GM10266 (cell line): ENCODE results near the gene DYNC1I1.

Experiments
- DNase-seq: peaks from one replicate; pipeline ENCODE4 v3.0.0; 2012; ENCODE audit errors: extremely low spot score
- TF ChIP-seq, protein P1 (sequence below): IDR thresholded peaks from 2 replicates; pipeline ENCODE4 v1.5.1; 2012; ENCODE audit warnings: mild to moderate bottlenecking, low read depth; ENCODE audit not compliant: control insufficient read depth, insufficient read depth; ENCODE audit errors: missing control alignments

The DYNC1I1 gene

DNA sequence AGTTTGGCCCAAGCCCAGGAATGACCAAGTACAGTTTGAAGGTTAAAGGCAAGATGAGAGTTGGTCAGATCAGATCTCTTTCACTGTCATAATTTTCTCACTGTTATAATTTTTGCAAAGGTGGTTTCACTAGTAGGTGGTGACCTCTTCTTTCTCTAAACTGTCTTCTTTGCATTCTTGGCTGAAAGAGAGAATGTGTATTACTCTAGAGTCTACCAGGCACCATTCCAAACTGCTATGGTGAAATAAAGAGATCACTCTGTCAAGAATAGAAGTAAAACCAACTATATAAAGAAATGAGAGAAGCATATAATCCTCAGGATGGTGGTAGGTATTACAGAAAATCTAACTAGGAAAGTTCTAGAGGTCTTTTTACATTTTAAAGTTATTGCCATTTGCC is 72.7 kb downstream of the DYNC1I1 start:
- TF ChIP-seq, protein P1, sequence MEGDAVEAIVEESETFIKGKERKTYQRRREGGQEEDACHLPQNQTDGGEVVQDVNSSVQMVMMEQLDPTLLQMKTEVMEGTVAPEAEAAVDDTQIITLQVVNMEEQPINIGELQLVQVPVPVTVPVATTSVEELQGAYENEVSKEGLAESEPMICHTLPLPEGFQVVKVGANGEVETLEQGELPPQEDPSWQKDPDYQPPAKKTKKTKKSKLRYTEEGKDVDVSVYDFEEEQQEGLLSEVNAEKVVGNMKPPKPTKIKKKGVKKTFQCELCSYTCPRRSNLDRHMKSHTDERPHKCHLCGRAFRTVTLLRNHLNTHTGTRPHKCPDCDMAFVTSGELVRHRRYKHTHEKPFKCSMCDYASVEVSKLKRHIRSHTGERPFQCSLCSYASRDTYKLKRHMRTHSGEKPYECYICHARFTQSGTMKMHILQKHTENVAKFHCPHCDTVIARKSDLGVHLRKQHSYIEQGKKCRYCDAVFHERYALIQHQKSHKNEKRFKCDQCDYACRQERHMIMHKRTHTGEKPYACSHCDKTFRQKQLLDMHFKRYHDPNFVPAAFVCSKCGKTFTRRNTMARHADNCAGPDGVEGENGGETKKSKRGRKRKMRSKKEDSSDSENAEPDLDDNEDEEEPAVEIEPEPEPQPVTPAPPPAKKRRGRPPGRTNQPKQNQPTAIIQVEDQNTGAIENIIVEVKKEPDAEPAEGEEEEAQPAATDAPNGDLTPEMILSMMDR, result no peak
- DNase-seq, result no peak

DNA sequence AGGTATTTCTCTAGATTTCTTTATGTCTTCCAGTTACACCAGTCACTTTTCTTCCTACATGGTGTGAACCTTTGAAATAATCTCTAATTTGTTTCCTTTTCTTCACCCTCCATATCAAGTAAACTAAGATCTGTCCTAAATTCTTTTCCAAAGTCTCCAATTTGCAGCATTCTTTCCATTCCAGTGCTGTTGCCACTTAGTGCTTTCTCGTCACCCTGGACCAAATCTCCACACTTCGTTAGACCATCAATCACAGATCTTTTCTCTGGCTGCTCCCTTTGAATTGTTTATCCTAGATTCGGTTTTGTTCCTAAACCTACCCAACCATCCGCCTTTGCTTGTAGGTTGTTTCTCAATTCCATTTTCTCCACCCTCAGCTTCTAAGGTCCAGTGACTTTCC is 74.7 kb downstream of the DYNC1I1 start:
- DNase-seq, result no peak
- TF ChIP-seq, protein P1, result no peak

GRCh38 chr7:95859429-95859828 is 87.1 kb downstream of the DYNC1I1 start:
- TF ChIP-seq, protein P1, result no peak
- DNase-seq, result no peak

- TF ChIP-seq, protein P1, result no peak
- no peak for DNase-seq
Observed at GRCh38 chr7:95861041-95861440, 88.7 kb downstream of the DYNC1I1 start.

DNA sequence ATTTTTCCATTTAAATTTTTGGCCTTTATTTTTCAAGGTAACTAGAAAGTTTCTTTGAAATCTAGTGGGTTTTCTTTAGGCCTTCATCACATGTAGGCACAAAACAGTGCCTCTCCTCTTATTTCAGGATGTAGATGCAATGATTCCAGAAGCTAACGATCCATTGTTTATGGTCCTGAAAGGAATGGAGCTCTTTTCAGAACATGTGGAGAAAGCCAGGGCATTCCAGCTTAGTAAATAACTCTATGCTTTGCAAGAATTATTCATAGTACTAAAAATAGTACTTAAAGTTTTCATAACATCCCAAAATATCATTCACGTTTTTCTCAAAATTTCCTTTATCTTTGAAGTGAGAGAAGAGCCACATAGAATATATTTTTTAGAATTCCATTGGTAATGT is 91.3 kb downstream of the DYNC1I1 start:
- TF ChIP-seq, protein P1, result no peak

GRCh38 chr7:95865716-95866371 is 93.5 kb downstream of the DYNC1I1 start:
- TF ChIP-seq, protein P1, result no peak
- no peak for DNase-seq

More for the DNA sequence above, 91.3 kb downstream of the DYNC1I1 start:
- DNase-seq, result no peak

- DNase-seq, result peak; percentile 6
- TF ChIP-seq, protein P1, result no peak
Observed at GRCh38 chr7:95867309-95867708, 95.0 kb downstream of the DYNC1I1 start.
